Measurements from ENCODE around the gene CDH12. TPM values are rescaled to one million over a fixed set of nuclear protein-coding genes. Genes with fewer than 3 reads are reported as not detected.
A peak's percentile ranks its signal among the peaks of the same experiment; 100 is the strongest.

The CDH12 gene
- total RNA-seq, 2 donors from 2014 or later: not detected

GRCh38 chr5:21919414-21920022, 933.6 kb downstream of the CDH12 start:
- no peak for DNase-seq (ENCODE audit: low spot score)
- Histone ChIP-seq H3K27me3 (no peaks in the 10 kb centered on the region), H3K4me3 (no peak overlapping the region), H3K9me3 (no peaks in the 10 kb centered on the region), H3K27ac (no peak overlapping the region), H3K4me1 (no peaks in the 10 kb centered on the region), H3K36me3 (no peaks in the 10 kb centered on the region)
- TF ChIP-seq, protein P1, sequence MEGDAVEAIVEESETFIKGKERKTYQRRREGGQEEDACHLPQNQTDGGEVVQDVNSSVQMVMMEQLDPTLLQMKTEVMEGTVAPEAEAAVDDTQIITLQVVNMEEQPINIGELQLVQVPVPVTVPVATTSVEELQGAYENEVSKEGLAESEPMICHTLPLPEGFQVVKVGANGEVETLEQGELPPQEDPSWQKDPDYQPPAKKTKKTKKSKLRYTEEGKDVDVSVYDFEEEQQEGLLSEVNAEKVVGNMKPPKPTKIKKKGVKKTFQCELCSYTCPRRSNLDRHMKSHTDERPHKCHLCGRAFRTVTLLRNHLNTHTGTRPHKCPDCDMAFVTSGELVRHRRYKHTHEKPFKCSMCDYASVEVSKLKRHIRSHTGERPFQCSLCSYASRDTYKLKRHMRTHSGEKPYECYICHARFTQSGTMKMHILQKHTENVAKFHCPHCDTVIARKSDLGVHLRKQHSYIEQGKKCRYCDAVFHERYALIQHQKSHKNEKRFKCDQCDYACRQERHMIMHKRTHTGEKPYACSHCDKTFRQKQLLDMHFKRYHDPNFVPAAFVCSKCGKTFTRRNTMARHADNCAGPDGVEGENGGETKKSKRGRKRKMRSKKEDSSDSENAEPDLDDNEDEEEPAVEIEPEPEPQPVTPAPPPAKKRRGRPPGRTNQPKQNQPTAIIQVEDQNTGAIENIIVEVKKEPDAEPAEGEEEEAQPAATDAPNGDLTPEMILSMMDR (IDR thresholded peaks at IDR 0.05): peak; percentile 28 to 70

GRCh38 chr5:21918451-21918850, 934.7 kb downstream of the CDH12 start:
- TF ChIP-seq, protein P1 (IDR thresholded peaks at IDR 0.05): no peak
- DNase-seq (ENCODE audit: low spot score): no peak

DNA sequence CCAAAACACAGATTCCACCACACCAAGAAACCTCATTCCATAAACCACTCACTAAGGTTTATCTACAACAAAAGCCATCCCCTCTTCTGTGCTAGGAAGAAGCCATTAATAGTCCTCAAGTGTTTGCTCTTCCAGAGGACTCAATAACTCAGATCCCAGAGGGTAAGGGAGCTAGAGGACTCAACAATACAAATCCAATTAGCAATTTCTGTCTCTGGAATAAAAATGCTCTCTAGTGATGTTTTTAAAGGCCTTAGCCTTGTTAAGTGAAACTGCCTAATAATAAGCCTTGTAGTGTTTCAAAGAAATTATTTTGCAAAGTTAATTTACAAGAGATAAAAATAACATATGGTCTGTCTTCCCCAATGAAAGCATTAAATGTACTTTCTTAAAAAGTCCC, 942.4 kb downstream of the CDH12 start:
- no peaks in the 10 kb centered on the region for H3K27me3 ChIP-seq
- H3K27ac ChIP-seq: no peak overlapping the region
- H3K36me3 ChIP-seq: no peaks in the 10 kb centered on the region
- TF ChIP-seq, protein P1 (IDR thresholded peaks at IDR 0.05): no peak
- DNase-seq (ENCODE audit: low spot score): no peak
- no peak overlapping the region for H3K4me3 ChIP-seq
- H3K9me3 ChIP-seq: no peaks in the 10 kb centered on the region
- H3K4me1 ChIP-seq: no peaks in the 10 kb centered on the region

More at GRCh38 chr5:21918451-21918850, 934.7 kb downstream of the CDH12 start:
- Histone ChIP-seq H3K4me1 (no peaks in the 10 kb centered on the region), H3K27me3 (no peaks in the 10 kb centered on the region), H3K4me3 (no peak overlapping the region), H3K9me3 (no peaks in the 10 kb centered on the region), H3K27ac (no peak overlapping the region), H3K36me3 (no peaks in the 10 kb centered on the region)

GRCh38 chr5:21895766-21896350, 957.3 kb downstream of the CDH12 start:
- Histone ChIP-seq H3K36me3 (no peaks in the 10 kb centered on the region), H3K27me3 (no peaks in the 10 kb centered on the region)
- no peak for DNase-seq (ENCODE audit: low spot score)

DNA sequence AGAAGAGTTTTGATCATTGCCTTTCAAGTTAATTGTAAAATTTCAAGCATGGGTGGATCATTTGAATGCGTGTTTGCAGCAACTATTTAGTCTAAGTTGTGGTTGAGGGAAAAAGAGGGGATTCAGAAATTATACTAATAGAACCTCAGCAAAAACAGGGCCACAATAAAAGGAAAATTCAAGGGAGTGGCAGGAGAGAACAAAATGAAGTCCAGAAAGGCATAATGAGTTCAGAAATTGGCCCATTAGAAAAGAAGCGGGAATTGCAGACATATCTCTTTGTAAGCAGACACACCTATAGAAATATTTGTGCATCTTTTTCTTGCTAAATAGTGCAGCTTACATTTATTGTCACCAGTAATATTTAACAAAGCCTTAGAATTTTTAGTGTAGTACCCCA, 960.0 kb downstream of the CDH12 start:
- TF ChIP-seq, protein P1 (IDR thresholded peaks at IDR 0.05): no peak
- Histone ChIP-seq H3K4me1 (no peaks in the 10 kb centered on the region), H3K27ac (no peak overlapping the region), H3K4me3 (no peak overlapping the region), H3K9me3 (no peaks in the 10 kb centered on the region), H3K36me3 (no peaks in the 10 kb centered on the region), H3K27me3 (no peaks in the 10 kb centered on the region)
- DNase-seq (ENCODE audit: low spot score): no peak

More at GRCh38 chr5:21895766-21896350, 957.3 kb downstream of the CDH12 start:
- Histone ChIP-seq H3K27ac (no peak overlapping the region), H3K4me3 (no peak overlapping the region), H3K9me3 (no peaks in the 10 kb centered on the region), H3K4me1 (no peaks in the 10 kb centered on the region)
- TF ChIP-seq, protein P1 (IDR thresholded peaks at IDR 0.05): no peak
